ENCODE measurements around the gene EML1.

EML1 gene

GRCh38 chr14:99791476-99792209 is 1.6 kb upstream of the EML1 start:
- no peak overlapping the region for H3K4me3 ChIP-seq (ENCODE audit: low read depth, low read length)
- DNase-seq (ENCODE audit: low read depth): no peak
- TF ChIP-seq CTCF (conservative IDR thresholded peaks at IDR 0.05; ENCODE audit: low read depth, low read length): no peak

- peak; percentile 5 for DNase-seq (ENCODE audit: low read depth)
- H3K4me3 ChIP-seq (ENCODE audit: low read depth, low read length): no peak overlapping the region
Observed at GRCh38 chr14:99792210-99792535, 1.0 kb upstream of the EML1 start.

GRCh38 chr14:99792551-99793212 is 531 bp upstream of the EML1 start:
- peak; percentile 23 for DNase-seq (ENCODE audit: low read depth)
- no peak for TF ChIP-seq CTCF (conservative IDR thresholded peaks at IDR 0.05; ENCODE audit: low read depth, low read length)
- peak overlapping the region; percentile 55 for H3K4me3 ChIP-seq (ENCODE audit: low read depth, low read length)

More at GRCh38 chr14:99792210-99792535, 1.0 kb upstream of the EML1 start:
- no peak for TF ChIP-seq CTCF (conservative IDR thresholded peaks at IDR 0.05; ENCODE audit: low read depth, low read length)

GRCh38 chr14:99794151-99794780 is 1.1 kb downstream of the EML1 start:
- no peak for TF ChIP-seq CTCF (conservative IDR thresholded peaks at IDR 0.05; ENCODE audit: low read depth, low read length)
- no peak for DNase-seq (ENCODE audit: low read depth)
- peak overlapping the region; percentile 62 for H3K4me3 ChIP-seq (ENCODE audit: low read depth, low read length)

- TF ChIP-seq CTCF (conservative IDR thresholded peaks at IDR 0.05; ENCODE audit: low read depth, low read length): no peak
- H3K4me3 ChIP-seq (ENCODE audit: low read depth, low read length): no peak overlapping the region
Observed at GRCh38 chr14:99795046-99795445, 1.8 kb downstream of the EML1 start.

GRCh38 chr14:99797231-99797630 is 4.0 kb downstream of the EML1 start:
- no peak overlapping the region for H3K4me3 ChIP-seq (ENCODE audit: low read depth, low read length)
- no peak for TF ChIP-seq CTCF (conservative IDR thresholded peaks at IDR 0.05; ENCODE audit: low read depth, low read length)
- no peak for DNase-seq (ENCODE audit: low read depth)

More at GRCh38 chr14:99795046-99795445, 1.8 kb downstream of the EML1 start:
- no peak for DNase-seq (ENCODE audit: low read depth)

All from choroid plexus epithelial cell (primary cell).